GM12864 (cell line): Measurements from ENCODE around the gene CLINT1.

Experiments used
- DNase-seq: peaks from one replicate; pipeline ENCODE4 v3.0.0-alpha.2; 2011; ENCODE audit warnings: low read depth
- H3K4me3 ChIP-seq: 2 replicates; pipeline ENCODE4 v1.5.1; 2011; ENCODE audit warnings: mild to moderate bottlenecking, low read depth, low read length, control low read depth
- CTCF ChIP-seq: IDR thresholded peaks from 2 replicates; pipeline ENCODE4 v1.5.1; 2011; ENCODE audit warnings: low read depth, mild to moderate bottlenecking, moderate library complexity, low read length, control low read depth, inconsistent platforms; ENCODE audit errors: missing control alignments

CLINT1 gene

DNA sequence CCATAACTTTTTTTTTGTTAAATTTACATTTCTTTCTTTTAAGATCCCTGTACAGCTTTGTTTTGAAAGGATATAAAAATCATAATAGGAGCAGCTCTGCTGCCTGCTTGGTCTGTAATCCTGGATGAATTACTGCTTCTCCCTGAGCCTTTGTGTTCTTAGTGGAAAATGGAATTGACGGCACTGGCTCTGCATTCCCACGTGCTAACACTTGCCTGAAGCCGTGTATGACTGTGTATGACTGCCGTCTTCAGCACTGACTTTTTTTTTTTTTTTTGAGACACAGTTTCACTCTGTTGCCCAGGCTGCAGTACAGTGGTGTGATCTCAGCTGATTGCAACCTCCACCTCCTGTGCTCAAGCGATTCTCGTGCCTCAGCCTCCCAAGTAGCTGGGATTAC, 123.0 kb downstream of the CLINT1 start:
- DNase-seq = no peak
- H3K4me3 ChIP-seq = no peak overlapping the region
- TF ChIP-seq CTCF = no peak
